ENCODE data around the gene FANCD2. TPM values are rescaled to one million over a fixed set of nuclear protein-coding genes. Genes with fewer than 3 reads are reported as not detected.
"Not testable (repeated sequence)": the region's sequence is repeated elsewhere in the genome, so short reads cannot be mapped to it uniquely, and the experiment has no call there.

The FANCD2 gene
- total RNA-seq, 1 donor from 2014 or later, result 56.6 TPM

GRCh38 chr3:10093678-10094077 lies 67.4 kb downstream of the FANCD2 start:
- intact Hi-C loops (cut with micrococcal nuclease), result no loop called here

- intact Hi-C loops (cut with micrococcal nuclease), result no loop called here
Observed at GRCh38 chr3:10099041-10099440, 72.8 kb downstream of the FANCD2 start.

GRCh38 chr3:10106919-10107318 lies 80.7 kb downstream of the FANCD2 start:
- intact Hi-C loops (cut with micrococcal nuclease), result no loop called here

- intact Hi-C loops (cut with micrococcal nuclease), result no loop called here
Observed at GRCh38 chr3:10108091-10108490, 81.9 kb downstream of the FANCD2 start, which contains the start of gene FANCD2OS. Gene FANCD2OS, minus strand, starts transcription at chr3:10108255. Its CDS starts 3,481 bp downstream, at chr3:10104774.

- intact Hi-C loops (cut with micrococcal nuclease), result loop anchor here (1.0 to 10.0 kb wide), 10 partner anchors 26 to 271 kb away; partner anchors contain the start of genes CRELD1, EMC3, FANCD2 and JAGN1
Observed at GRCh38 chr3:10115326-10116137, 89.3 kb downstream of the FANCD2 start, which contains the start of gene BRK1. Gene BRK1, plus strand, starts transcription at chr3:10115675. Its CDS starts 27 bp downstream, at chr3:10115702.

- intact Hi-C loops (cut with micrococcal nuclease), result loop anchor here (5.0 to 10.0 kb wide), 3 partner anchors 69 to 271 kb away; partner anchors contain the start of genes CRELD1 and RPUSD3
Observed at GRCh38 chr3:10116138-10116460, 89.9 kb downstream of the FANCD2 start.

- intact Hi-C loops (cut with micrococcal nuclease), result loop anchor here (5.0 to 10.0 kb wide), 3 partner anchors 68 to 272 kb away; partner anchors contain the start of genes CRELD1 and RPUSD3
Observed at GRCh38 chr3:10116928-10117327, 90.7 kb downstream of the FANCD2 start.

GRCh38 chr3:10119376-10119775 lies 93.1 kb downstream of the FANCD2 start:
- intact Hi-C loops (cut with micrococcal nuclease), result loop anchor here (5.0 to 10.0 kb wide), 3 partner anchors 65 to 275 kb away; partner anchors contain the start of genes CRELD1 and RPUSD3

GRCh38 chr3:10121064-10121463 lies 94.8 kb downstream of the FANCD2 start:
- intact Hi-C loops (cut with micrococcal nuclease), result no loop called here

GRCh38 chr3:10122724-10123123 lies 96.5 kb downstream of the FANCD2 start:
- intact Hi-C loops (cut with micrococcal nuclease), result no loop called here

GRCh38 chr3:10135872-10136271 lies 109.6 kb downstream of the FANCD2 start:
- intact Hi-C loops (cut with micrococcal nuclease), result not testable (repeated sequence)

- intact Hi-C loops (cut with micrococcal nuclease), result no loop called here
Observed at GRCh38 chr3:10136426-10137005, 110.3 kb downstream of the FANCD2 start.

- intact Hi-C loops (cut with micrococcal nuclease), result no loop called here
Observed at GRCh38 chr3:10137178-10137577, 110.9 kb downstream of the FANCD2 start.

GRCh38 chr3:10140996-10141546 lies 114.8 kb downstream of the FANCD2 start:
- intact Hi-C loops (cut with micrococcal nuclease), result loop anchor here (1.0 to 5.0 kb wide), 3 partner anchors 26 to 107 kb away; partner anchors contain the start of genes BRK1 and TATDN2

- intact Hi-C loops (cut with micrococcal nuclease), result loop anchor here (2.0 to 5.0 kb wide), 2 partner anchors 22 to 84 kb away; partner anchors contain the start of gene IRAK2
Observed at GRCh38 chr3:10142707-10143560, 116.7 kb downstream of the FANCD2 start.

- intact Hi-C loops (cut with micrococcal nuclease), result no loop called here
Observed at GRCh38 chr3:10145685-10146084, 119.4 kb downstream of the FANCD2 start.

GRCh38 chr3:10149226-10149625 lies 123.0 kb downstream of the FANCD2 start:
- intact Hi-C loops (cut with micrococcal nuclease), result no loop called here

- intact Hi-C loops (cut with micrococcal nuclease), result no loop called here
Observed at GRCh38 chr3:10150987-10151386, 124.8 kb downstream of the FANCD2 start.

Data from T-helper 2 cell treated with Interferon-gamma antibody and Interleukin-4, amounts not matched to agents 100 ng/mL and 5 ng/mL, for 36 hours (primary cell).